ENCODE results near the gene BHLHE41. TPM values are rescaled to one million over a fixed set of nuclear protein-coding genes. Genes with fewer than 3 reads are reported as not detected.

BHLHE41 gene
- total RNA-seq, 6 donors from 2014 or later = 9.3 to 78.6 (median 35.2) TPM

- H3K4me3 ChIP-seq = no peak overlapping the region
- TF ChIP-seq CTCF (IDR thresholded peaks at IDR 0.05) (no peak), EP300 (IDR thresholded peaks at IDR 0.05) (no peak), POLR2A (IDR thresholded peaks at IDR 0.05) (no peak), POLR2AphosphoS5 (IDR thresholded peaks at IDR 0.05) (no peak)
- no peaks in the 10 kb centered on the region for H3K27me3 ChIP-seq
- DNase-seq (no peak), ATAC-seq (ENCODE audit: low FRiP score in 2 of 2) (no peak)
- peaks cover 13 to 15% (median 14%) of the 10 kb centered on the region in 4 donors for H3K4me1 ChIP-seq
- H3K9me3 ChIP-seq = no peaks in the 10 kb centered on the region
- 82 to 83% methylated on average over 6 of the region's 6 CpGs for WGBS, 2 donors
- no peaks in the 10 kb centered on the region for H3K36me3 ChIP-seq
- no peak overlapping the region for H3K27ac ChIP-seq
Measured at GRCh38 chr12:26112232-26112631, 12.6 kb downstream of the BHLHE41 start.

- Histone ChIP-seq H3K4me3 (no peak overlapping the region), H3K27me3 (no peaks in the 10 kb centered on the region), H3K4me1 (peaks cover 8 to 13% (median 10%) of the 10 kb centered on the region in 4 donors), H3K9me3 (no peaks in the 10 kb centered on the region), H3K27ac (peak overlapping the region in 2 of 4 donors; percentile 12 to 17), H3K36me3 (no peaks in the 10 kb centered on the region)
- ATAC-seq (ENCODE audit: low FRiP score in 2 of 2) (no peak), DNase-seq (no peak)
- no peak for TF ChIP-seq EP300 (IDR thresholded peaks at IDR 0.05)
- TF ChIP-seq CTCF (IDR thresholded peaks at IDR 0.05) = no peak
- TF ChIP-seq POLR2AphosphoS5 (IDR thresholded peaks at IDR 0.05) = peak in 1 of 2 donors; percentile 7
- WGBS, 2 donors = 49 to 59% methylated on average over 10 of the region's 10 CpGs
Measured at GRCh38 chr12:26109343-26109881, 15.4 kb downstream of the BHLHE41 start.

- H3K27ac ChIP-seq = no peak overlapping the region
- TF ChIP-seq EP300 (IDR thresholded peaks at IDR 0.05) (no peak), POLR2A (IDR thresholded peaks at IDR 0.05) (no peak), CTCF (IDR thresholded peaks at IDR 0.05) (no peak), POLR2AphosphoS5 (IDR thresholded peaks at IDR 0.05) (no peak)
- 58 to 73% methylated on average over 2 of the region's 2 CpGs for WGBS, 2 donors
Measured at GRCh38 chr12:26108915-26109314, 15.9 kb downstream of the BHLHE41 start.

GRCh38 chr12:26106347-26106746 lies 18.5 kb downstream of the BHLHE41 start:
- no peak for DNase-seq
- H3K27ac ChIP-seq = no peak overlapping the region
- TF ChIP-seq POLR2AphosphoS5 (IDR thresholded peaks at IDR 0.05) (no peak), CTCF (IDR thresholded peaks at IDR 0.05) (no peak), EP300 (IDR thresholded peaks at IDR 0.05) (no peak), POLR2A (IDR thresholded peaks at IDR 0.05) (no peak)
- H3K4me1 ChIP-seq = peaks cover 0 to 4% (median 3%) of the 10 kb centered on the region in 4 donors
- 71 to 74% methylated on average over 4 of the region's 4 CpGs for WGBS, 2 donors
- H3K36me3 ChIP-seq = no peaks in the 10 kb centered on the region
- ATAC-seq (ENCODE audit: low FRiP score in 2 of 2) = no peak
- no peak overlapping the region for H3K4me3 ChIP-seq
- H3K9me3 ChIP-seq = no peaks in the 10 kb centered on the region
- no peaks in the 10 kb centered on the region for H3K27me3 ChIP-seq

More at GRCh38 chr12:26108915-26109314, 15.9 kb downstream of the BHLHE41 start:
- H3K27me3 ChIP-seq = no peaks in the 10 kb centered on the region
- H3K9me3 ChIP-seq = no peaks in the 10 kb centered on the region
- ATAC-seq (ENCODE audit: low FRiP score in 2 of 2) = no peak
- peaks cover 8 to 10% (median 9%) of the 10 kb centered on the region in 4 donors for H3K4me1 ChIP-seq
- DNase-seq = no peak
- H3K36me3 ChIP-seq = no peaks in the 10 kb centered on the region
- H3K4me3 ChIP-seq = no peak overlapping the region

GRCh38 chr12:26102953-26103352 lies 21.9 kb downstream of the BHLHE41 start:
- WGBS, 2 donors = 66 to 69% methylated on average over 5 of the region's 5 CpGs
- no peaks in the 10 kb centered on the region for H3K36me3 ChIP-seq
- no peaks in the 10 kb centered on the region for H3K27me3 ChIP-seq
- no peaks in the 10 kb centered on the region for H3K9me3 ChIP-seq
- peak overlapping the region in 1 of 4 donors; percentile 26 for H3K27ac ChIP-seq
- ATAC-seq (ENCODE audit: low FRiP score in 2 of 2) (peak; percentile 51 to 59), DNase-seq (no peak)
- H3K4me3 ChIP-seq = no peak overlapping the region
- peak in 1 of 4 donors; percentile 62 for TF ChIP-seq EP300 (IDR thresholded peaks at IDR 0.05)
- no peak for TF ChIP-seq CTCF (IDR thresholded peaks at IDR 0.05)
- TF ChIP-seq POLR2AphosphoS5 (IDR thresholded peaks at IDR 0.05) = peak in 1 of 2 donors; percentile 29
- peaks cover 0 to 5% (median 4%) of the 10 kb centered on the region in 4 donors for H3K4me1 ChIP-seq

Measured in upper lobe of left lung (tissue), 6 donors.